ENCODE measurements around the gene IMMP2L.
"Not testable (repeated sequence)": the region's sequence is repeated elsewhere in the genome, so short reads cannot be mapped to it uniquely, and the experiment has no call there.

The IMMP2L gene

DNA sequence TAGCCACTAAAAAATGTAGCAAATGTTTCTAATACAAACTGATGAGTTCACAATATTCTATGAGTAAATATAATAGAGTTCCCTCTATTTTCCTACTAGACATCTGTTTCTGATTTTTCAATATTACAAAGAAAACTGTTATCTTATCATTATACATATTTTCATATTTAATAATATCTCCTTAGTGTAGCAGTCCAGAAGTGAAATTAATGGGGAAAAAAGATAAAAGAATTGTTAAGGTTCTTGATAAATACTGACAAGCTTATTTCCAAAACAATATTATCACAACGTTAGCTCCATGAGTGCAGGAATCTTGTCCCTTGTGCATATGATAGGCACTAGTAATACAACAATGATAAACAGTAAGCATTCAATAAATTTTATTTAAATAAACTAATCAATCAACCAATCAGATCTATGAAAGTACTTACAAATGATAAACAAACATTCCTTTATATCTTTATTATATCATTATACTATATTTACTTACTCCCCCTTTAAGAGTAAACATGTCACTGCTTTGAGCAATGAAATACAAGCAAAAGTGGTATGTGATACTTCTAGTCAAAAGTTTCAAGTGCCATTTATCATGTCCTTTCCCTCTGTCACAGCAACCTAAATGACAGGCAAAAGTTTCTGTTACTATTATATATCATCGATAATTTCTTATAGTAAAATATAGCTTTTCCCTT is 103.1 kb downstream of the IMMP2L start:
- no peak for DNase-seq

DNA sequence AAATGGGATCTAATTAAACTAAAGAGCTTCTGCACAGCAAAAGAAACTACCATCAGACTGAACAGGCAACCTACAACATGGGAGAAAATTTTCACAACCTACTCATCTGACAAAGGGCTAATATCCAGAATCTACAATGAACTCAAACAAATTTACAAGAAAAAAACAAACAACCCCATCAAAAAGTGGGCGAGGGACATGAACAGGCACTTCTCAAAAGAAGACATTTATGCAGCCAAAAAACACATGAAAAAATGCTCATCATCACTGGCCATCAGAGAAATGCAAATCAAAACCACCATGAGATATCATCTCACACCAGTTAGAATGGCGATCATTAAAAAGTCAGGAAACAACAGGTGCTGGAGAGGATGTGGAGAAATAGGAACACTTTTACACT is 111.6 kb downstream of the IMMP2L start:
- DNase-seq, result not testable (repeated sequence)

DNA sequence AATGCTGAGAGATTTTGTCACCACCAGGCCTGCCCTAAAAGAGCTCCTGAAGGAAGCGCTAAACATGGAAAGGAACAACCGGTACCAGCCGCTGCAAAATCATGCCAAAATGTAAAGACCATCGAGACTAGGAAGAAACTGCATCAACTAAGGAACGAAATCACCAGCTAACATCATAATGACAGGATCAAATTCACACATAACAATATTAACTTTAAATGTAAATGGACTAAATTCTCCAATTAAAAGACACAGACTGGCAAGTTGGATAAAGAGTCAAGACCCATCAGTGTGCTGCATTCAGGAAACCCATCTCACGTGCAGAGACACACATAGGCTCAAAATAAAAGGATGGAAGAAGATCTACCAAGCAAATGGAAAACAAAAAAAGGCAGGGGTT is 114.8 kb downstream of the IMMP2L start:
- not testable (repeated sequence) for DNase-seq

DNA sequence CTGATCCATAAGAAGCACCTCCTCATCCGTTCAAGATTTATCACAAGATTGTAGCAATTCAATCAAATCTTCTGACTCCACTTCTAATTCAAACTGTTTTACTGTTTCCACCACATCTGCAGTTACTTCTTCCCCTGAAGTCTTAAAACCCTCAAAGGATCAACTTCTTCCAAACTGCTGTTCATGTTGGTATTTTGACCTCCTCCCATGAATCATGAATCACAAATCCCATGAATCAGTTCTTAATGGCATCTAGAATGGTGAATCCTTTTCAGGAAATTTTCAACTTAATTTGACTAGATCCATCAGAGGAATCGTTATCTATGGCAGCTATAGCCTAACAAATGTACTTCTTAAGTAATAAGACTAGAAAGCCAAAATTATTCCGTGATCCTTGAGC is 122.3 kb downstream of the IMMP2L start:
- DNase-seq, result no peak

DNA sequence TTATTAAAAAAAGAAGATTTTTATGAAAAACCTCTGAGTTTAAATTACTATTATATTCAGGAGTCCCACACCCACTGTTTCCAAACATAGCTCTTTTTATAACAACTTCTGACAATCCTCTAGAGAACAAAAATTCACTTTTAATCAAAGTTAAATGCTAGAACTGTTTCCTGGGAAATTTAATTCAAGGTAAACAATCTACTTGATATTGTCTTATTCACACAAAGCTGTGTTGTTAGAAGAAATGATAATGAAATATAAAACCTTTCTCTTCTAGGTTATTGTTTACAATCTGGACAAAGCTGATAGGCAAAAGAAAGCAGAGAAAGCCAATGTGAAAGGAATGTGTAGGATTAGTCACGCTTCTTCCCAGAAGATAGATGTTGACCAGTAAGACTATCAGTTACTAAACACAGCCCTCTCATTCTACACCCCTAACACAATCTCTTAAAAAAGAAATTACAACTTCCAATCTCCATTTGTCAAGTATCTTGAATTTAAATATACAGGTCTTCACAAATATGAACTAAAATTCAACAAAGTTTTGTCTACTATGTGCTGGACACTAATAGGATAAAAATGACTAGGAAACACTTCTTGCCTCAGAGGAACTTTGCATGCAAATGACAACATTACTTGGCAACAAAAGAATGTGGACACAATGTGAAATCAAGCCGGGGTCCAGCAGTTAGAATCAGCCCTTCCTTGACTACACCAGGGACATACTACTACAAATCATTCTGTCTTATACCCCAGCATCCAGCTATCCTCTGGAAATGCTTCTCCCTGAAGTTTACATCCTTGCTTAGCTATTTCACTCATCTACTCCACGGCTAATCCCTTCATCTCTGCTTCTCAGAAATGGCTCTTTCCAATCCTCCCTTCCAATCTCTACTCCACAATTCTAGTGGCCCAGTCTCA is 123.7 kb downstream of the IMMP2L start:
- no peak for DNase-seq

DNA sequence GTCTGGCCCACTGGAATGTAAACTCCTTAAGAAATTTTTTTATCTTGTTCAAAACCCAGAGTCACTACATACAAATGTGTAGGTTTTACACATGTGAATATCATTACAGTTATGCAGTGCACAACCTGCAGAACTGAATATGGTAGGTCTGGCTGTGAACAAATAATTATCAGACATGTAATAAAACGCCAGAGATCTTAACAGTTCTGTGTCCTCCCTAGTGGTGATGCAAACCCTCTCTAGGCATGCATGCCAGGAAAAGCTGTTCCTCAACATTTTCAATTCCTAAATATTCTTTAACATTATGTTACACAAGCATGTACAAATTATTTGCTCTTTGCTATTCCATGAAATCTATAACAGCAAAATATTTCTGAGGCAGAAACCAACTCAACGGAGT is 124.6 kb downstream of the IMMP2L start:
- no peak for DNase-seq

DNA sequence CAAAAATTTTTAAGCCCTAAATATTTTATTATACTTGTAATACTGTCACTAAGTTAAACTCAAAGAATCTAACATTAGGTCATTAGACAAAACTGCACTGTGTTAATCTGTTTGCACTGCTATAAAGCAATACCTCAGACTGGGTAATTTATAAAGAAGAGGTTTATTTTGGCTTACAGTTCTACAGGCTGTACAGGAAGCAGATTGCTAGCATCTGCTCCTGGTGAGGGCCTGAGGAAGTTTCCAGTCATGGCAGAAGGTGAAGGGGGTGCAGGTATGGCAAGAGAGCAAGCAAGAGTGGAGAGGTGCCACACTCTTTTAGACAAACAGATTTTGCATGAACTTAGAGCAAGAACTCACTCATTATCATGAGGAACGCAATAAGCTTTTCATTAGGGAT is 125.7 kb downstream of the IMMP2L start:
- no peak for DNase-seq

DNA sequence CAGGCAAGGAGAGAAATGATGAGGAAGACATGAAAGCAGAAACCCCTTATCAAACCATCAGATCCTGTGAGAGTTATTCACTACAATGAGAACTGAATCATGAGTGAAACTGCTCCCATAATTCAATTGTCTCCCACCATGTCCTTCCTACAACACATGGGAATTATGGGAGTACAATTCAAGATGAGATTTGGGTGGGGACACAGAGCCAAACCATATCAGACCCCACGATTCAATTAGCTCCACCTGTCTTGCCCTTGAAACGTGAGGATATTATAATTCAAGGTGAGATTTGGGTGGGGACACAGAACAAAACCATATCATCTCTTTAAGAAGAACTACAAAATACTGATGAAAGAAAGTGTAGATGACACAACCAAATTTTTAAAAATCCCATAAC is 128.9 kb downstream of the IMMP2L start:
- no peak for DNase-seq

DNA sequence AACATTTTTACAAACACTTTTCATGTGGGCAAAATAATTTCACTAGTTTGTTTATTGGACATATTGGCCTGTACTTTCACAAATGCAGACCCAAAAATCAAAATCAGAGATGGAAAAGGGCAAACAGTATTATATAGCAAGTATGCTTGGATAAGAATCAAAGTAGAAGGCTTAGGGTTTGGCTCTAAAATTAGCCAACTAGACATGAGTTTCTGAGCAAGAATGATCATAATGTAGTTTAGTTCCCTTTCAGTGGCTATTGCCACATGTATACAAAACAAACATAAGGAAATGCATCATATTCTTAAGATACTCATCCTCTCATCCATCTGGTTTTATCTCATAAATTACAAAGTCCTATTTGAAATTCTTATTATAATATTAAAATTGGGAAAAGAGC is 132.5 kb downstream of the IMMP2L start:
- no peak for DNase-seq

DNA sequence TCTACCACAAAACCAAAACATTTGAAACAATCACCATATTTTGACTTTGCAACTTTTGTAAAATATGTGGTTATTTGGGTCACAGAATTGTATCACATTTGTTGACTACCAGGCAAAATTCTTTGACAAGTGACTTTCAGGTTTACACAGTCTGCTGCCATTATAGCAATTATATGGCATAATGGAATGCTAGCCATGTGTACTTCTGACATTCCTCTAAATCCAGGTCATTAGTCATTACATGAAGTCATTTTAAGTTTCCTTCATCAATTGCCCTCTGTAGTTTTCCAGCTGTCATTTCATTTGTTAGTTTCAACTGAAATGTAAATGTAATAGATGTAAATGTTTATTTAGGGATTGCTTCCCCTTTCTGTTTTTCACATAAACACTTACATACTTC is 137.5 kb downstream of the IMMP2L start:
- DNase-seq, result no peak

DNA sequence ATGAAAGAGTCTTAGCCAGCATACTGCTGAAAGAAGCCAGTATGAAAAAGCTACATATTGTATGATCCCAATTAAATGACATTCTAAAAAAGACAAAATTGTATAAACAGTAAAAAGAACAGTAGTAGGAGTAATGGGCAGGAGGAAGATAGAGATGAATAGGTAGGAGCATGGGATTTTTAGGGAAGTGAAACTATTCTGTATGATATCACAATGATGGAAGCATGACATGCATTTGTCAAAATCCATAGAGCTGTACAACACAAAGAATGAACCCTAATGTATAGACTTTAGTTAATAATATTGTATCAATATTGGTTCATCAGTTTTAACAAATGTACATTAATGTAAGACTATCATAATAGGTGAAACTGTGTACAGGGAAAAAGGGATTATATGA is 147.9 kb downstream of the IMMP2L start:
- DNase-seq, result no peak

DNA sequence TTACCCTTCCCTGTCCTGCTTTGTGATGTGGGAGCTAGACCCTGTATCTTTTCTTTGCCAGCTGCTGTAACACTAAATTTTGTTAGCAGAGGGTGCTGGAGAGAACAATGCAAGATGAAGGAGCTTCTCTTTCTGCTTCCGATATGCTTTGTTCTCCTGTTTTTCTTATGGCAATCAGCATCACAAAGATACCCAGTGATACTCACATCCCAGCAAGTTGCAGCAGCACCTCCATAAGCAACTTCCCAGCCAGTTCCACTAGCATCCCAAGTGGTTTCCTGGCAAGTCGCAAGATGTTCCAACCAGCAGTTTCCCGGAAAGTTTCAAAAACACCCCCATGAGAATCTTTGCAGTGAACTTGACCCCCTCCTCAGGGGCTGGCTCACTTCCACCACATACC is 148.6 kb downstream of the IMMP2L start:
- no peak for DNase-seq

DNA sequence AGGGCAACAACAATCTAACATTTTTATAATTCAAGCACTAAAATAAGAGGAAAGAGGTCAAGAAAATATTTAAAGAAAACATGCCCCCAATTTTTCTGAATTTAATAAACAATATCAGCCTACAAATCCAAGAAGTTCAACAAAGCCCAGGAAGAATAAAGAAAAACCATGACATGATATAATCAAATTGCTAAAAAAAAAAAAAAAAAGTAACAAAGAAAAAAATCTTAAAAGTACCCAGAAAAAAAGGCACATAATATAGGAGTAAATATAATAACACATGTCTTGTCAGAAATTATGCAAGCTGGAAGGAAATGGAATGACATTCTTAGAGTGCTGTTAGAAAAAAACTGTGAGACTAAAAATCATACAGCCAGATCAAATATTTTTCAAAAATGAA is 151.4 kb downstream of the IMMP2L start:
- no peak for DNase-seq

DNA sequence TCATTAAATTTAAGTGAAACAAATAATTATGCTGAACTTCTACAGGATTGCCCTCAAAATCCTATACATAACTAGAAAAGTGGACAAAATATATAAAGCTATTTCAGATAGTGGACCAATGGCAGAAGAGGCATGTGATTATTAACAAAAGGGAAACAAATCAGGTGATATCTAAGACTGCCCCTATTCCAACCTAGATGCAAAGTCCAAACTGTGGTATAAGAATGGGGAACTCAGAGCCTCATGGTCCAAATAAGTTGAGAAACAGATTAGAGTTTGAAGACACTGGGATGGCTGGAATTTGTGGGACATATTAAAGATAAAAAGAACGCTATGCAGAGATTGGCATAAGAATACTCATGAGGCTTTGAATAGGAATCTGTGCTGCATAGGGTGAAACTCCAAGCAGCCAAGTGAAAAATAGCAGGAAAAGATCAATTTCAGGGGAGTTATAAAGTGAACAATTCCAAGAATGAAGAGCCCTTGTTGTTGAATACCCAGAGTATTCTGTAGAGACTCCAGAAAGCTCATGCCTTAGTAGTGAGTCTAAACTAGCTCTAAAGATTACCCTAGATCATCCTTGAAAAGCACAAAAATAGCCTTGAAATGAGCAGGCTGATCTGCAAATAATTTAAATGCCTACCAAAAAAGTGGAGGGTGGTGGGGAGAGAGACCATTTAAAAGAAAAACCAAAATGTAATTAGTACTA is 152.4 kb downstream of the IMMP2L start:
- DNase-seq, result no peak

DNA sequence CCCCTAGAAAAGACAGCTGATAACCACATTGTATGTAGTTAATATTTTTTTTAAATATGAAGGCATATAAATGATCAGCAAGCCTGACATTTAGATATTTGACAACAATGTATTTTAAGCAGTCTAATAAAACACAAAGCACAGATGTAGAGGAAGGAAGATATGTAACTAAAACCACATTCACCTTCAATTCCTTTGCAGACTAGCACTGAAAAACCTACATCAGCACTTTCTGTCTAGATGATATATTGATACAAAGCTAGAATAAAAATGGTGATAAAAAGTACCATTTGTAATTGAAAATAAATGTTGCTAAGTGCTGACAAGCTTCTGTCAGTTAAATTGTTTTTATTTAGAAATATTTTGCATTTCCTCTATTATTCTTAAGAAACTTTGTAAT is 153.6 kb downstream of the IMMP2L start:
- DNase-seq, result no peak

DNA sequence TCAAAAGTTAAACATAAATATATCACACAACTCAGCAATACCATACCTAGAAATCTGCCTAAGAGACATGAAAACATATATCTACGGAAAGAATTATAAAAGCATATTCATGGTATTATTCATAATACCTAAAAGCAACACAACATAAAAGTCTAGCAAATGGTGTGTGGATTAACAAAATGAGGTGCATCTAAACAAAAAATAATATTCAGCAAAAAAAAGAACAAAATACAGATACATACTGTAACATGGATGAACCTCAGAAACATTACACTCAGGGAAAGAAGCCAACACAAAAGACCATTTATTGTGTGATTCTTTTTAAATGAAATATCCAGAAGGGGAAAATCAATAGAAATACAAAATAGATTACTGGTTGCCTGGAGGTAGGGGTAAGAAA is 155.0 kb downstream of the IMMP2L start:
- no peak for DNase-seq

DNA sequence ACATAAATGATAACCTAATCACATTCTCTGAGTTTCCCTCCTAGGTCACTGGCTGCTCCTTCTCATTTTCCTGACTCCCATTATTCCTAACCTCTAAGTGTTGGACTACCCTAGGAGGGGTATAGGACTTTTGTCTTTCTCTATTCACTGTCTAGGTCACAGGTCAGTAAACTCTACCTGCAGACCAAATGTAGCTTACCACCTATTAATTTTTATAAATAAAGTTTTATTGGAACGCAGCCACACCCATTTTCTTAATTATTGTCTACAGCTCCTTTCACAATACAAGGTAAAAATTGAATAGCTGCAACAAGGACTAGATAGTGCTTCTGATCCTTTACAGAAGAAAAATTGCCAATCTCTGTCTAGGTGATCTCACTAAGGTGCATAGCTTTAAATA is 156.7 kb downstream of the IMMP2L start:
- DNase-seq, result no peak

DNA sequence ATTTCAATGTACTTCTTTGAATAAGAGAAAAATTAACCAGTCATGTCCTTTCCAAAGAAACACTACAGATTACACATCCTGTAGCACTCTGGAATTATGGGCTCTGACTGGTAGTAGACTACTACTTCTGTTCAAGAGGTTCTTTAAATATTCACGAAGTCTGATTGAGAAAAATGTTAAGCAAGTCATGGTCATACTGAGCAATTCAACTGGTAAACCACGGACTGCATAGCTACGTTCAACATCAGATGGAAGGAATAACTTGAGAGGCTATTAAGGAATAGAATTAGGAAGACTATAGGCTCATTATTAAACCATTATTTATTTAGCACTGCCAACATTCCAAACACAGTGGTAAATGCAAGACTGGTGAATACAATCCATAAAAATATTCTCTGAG is 160.8 kb downstream of the IMMP2L start:
- no peak for DNase-seq

DNA sequence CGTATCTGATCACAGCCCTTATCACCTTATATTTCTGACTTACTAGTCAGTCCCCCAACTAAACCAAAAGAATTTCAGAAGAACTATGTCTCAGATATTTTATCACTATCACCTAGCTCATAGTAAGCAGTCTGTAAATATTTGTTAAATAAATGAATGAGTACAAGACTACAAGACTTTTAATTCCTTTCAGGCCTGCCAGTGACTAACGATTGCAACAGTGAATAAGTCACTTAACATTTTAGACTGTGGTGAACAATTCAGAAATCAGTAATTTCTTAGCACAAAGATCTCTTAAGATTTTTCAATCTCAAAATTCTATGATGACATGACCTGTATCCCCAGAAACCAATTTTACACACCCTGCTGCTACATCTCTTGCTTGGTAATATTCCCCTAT is 162.2 kb downstream of the IMMP2L start:
- DNase-seq, result no peak

DNA sequence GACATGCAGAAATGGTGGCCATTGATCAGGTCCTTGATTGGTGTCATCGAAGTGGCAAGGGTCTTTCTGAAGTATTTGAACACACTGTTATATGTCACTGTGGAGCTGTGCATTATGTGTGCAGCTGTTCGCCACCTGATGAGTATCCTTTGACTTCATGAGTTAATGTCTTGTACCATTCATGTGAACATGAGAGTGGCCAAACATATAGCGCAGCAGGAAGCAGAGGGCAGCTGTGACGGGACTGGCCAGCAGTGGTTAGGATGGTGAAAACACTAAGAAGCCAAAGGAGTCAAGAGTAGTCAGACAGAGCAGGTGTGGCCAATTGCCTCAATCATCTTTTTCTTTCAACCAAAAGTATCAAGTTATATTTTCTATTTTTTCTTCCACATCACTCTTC is 167.4 kb downstream of the IMMP2L start:
- DNase-seq, result no peak

DNA sequence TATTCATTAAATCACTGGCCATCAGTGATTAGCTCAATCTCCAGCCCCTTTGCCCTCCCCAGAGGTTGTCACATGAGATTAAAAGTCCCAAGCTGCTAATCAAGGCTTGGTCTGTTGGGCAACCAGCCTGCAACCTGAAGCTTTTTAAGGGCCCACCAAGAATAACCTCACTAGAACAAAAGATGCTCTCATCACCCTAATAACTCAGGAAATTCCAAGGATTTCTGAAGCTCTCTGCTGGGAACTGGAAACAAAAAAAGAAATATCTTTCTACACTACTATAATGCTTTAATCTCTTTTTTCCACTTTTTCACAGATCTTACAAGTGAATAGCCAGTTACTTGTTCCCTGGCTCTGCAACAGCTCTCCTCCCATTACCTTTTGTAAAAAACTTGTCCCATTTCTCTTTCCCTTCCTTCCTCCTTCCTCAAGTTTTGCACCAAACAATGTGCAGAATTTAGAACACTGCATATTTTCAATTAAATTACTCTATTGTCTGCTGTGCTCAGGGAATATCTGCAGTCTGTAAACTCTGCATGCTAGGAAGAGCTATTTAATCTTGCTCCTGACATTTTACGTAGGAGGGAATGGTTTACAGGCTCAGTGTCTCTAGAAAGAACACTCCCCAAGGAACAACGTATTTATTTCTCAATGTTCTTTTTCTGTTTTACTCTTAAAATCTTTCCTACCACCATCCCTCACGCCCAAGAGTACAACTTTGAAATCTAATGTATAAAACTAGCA is 169.1 kb downstream of the IMMP2L start:
- no peak for DNase-seq

DNA sequence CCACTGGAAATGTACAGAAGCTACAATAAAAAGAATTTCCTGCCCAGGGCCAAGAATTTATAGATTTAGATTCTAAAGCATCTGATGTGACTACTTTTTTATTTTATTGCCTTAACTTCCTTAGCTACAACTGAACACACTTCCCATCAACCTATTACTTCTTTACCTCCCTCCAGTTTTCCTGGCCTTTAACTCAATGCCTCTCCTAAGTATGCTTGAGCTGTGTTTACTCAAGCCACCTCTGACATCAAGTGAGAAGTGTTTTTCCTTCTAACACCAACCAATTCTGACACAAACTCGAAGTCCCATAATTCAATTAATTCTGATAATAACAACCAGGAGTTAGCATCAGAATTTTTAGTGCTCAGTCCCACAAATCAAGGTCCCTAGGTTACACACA is 170.0 kb downstream of the IMMP2L start:
- DNase-seq, result no peak

DNA sequence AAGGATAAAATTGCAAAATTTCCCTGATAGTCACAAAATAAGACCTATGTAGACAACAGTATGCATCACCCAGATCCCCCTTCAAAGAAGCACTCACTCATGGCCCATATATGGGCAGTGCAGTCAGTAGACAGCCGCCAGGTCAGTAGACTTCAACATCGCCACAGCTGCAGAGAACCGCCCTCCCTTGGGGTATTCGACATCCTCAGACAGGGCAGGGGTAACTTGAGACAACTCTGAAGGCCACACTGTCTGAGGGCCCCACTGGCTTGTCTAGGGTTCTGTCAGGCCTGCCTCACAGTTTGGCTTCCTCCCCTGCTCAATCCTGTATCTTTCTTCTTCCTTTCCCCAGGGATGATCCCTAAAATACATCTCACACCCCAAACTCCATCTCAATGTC is 172.3 kb downstream of the IMMP2L start:
- no peak for DNase-seq
